C4-2B (cell line): ENCODE measurements around the gene CMYA5.

ENCODE experiments used
- CTCF ChIP-seq: fragments of 450-650 bp; conservative IDR thresholded peaks from 2 replicates; pipeline ENCODE4 v1.5.1; 2017; ENCODE audit warnings: mild to moderate bottlenecking
- ZFX ChIP-seq: fragments of 450-650 bp; IDR thresholded peaks from 2 replicates; pipeline ENCODE4 v1.6.1; 2017

DNA sequence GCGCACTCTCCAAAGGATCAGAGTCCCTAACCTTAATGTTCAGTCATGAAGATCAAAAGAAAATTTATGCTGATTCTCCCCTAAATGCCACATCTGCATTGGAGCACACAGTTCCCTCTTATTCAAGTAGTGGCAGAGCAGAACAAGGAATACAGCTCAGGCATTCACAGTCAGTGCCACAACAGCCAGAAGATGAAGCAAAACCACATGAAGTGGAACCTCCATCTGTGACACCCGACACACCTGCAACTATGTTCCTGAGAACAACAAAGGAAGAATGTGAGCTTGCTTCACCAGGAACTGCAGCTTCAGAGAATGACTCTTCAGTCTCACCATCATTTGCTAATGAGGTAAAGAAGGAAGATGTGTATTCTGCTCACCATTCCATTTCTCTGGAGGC lies 40.0 kb downstream of the CMYA5 start:
- TF ChIP-seq CTCF (no peak), ZFX (no peak)
